ENCODE data around the gene ALDH4A1. TPM values are rescaled to one million over a fixed set of nuclear protein-coding genes. Genes with fewer than 3 reads are reported as not detected.
"Not testable (repeated sequence)": the region's sequence is repeated elsewhere in the genome, so short reads cannot be mapped to it uniquely, and the experiment has no call there.

The ALDH4A1 gene
- total RNA-seq, 3 donors from 2014 or later (not counting 1 experiment from before 2014, with no cell fraction given) = 3.4 to 4.1 (median 3.7) TPM

DNA sequence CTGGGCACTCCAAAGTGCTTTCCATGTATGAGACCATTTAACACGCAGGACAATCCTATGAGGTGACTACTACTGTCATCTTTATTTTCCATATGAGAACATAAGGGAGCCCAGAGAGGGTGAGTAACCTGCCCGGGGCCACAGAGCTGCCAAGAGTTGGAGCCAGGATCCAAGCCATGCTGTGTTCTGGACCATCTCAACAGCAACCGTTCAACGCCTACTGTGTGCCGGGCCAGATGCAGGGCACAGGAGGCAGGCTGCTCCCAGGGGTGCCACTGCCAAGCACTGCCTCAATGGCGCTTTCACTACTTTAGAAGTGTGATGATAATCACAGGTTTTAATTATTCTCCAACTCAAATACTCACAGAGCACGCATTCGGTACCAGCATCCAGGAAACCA lies 3.8 kb downstream of the ALDH4A1 start:
- TF ChIP-seq, protein P1, sequence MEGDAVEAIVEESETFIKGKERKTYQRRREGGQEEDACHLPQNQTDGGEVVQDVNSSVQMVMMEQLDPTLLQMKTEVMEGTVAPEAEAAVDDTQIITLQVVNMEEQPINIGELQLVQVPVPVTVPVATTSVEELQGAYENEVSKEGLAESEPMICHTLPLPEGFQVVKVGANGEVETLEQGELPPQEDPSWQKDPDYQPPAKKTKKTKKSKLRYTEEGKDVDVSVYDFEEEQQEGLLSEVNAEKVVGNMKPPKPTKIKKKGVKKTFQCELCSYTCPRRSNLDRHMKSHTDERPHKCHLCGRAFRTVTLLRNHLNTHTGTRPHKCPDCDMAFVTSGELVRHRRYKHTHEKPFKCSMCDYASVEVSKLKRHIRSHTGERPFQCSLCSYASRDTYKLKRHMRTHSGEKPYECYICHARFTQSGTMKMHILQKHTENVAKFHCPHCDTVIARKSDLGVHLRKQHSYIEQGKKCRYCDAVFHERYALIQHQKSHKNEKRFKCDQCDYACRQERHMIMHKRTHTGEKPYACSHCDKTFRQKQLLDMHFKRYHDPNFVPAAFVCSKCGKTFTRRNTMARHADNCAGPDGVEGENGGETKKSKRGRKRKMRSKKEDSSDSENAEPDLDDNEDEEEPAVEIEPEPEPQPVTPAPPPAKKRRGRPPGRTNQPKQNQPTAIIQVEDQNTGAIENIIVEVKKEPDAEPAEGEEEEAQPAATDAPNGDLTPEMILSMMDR (IDR thresholded peaks at IDR 0.05) = no peak
- Mint-ChIP-seq H3K9me3 (no peaks in the 10 kb centered on the region), H3K4me3 (no peak overlapping the region), H3K4me1 (peaks cover 10 to 15% of the 10 kb centered on the region in 2 donors), H3K27me3 (ENCODE audit: low read depth in 2 of 2) (no peaks in the 10 kb centered on the region), H3K36me3 (no peaks in the 10 kb centered on the region), H3K27ac (no peak overlapping the region)
- Histone ChIP-seq H3K36me3 (ENCODE audit: control insufficient read depth, insufficient read depth, low read length) (no peaks in the 10 kb centered on the region), H3K4me3 (ENCODE audit: low read length) (no peak overlapping the region), H3K4me1 (ENCODE audit: control insufficient read depth, insufficient read depth, low read length) (peaks cover 19% of the 10 kb centered on the region), H3K27ac (ENCODE audit: low read length) (no peak overlapping the region), H3K9me3 (ENCODE audit: control insufficient read depth, insufficient read depth, low read length) (no peaks in the 10 kb centered on the region), H3K27me3 (ENCODE audit: control insufficient read depth, insufficient read depth, low read length) (no peaks in the 10 kb centered on the region)
- DNase-seq = no peak
- WGBS (ENCODE audit: insufficient coverage) = 94% methylated on average over 8 of the region's 8 CpGs
- no peak for ATAC-seq
- intact Hi-C loops (cut with micrococcal nuclease) = no loop called here

DNA sequence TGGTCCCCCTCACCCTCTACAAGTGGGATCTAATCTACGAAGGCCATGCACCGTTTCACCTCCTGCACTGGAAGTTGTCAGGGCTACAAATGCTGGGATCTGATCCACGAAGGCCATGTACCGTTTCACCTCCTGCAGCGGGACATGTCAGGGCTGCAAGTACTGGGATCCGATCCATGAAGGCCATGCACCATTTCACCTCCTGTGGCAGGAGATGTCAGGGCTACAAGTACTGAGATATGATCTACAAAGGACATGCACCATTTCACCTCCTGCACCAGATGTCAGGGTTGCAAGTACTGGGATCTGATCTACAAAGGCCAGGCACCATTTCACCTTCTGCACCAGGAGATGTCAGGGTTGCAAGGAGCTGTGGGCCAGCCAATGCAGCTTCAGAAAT lies 7.0 kb downstream of the ALDH4A1 start:
- intact Hi-C loops (cut with micrococcal nuclease) = no loop called here
- TF ChIP-seq, protein P1 (IDR thresholded peaks at IDR 0.05) = no peak
- ATAC-seq (no peak), DNase-seq (no peak)
- Histone ChIP-seq H3K27me3 (ENCODE audit: control insufficient read depth, insufficient read depth, low read length) (no peaks in the 10 kb centered on the region), H3K4me1 (ENCODE audit: control insufficient read depth, insufficient read depth, low read length) (no peaks in the 10 kb centered on the region), H3K9me3 (ENCODE audit: control insufficient read depth, insufficient read depth, low read length) (no peaks in the 10 kb centered on the region), H3K27ac (ENCODE audit: low read length) (no peak overlapping the region), H3K4me3 (ENCODE audit: low read length) (no peak overlapping the region), H3K36me3 (ENCODE audit: control insufficient read depth, insufficient read depth, low read length) (no peaks in the 10 kb centered on the region)
- H3K9me3 Mint-ChIP-seq = no peaks in the 10 kb centered on the region
- no peak overlapping the region for H3K4me3 Mint-ChIP-seq
- 93% methylated on average over 6 of the region's 6 CpGs for WGBS (ENCODE audit: insufficient coverage)
- H3K27ac Mint-ChIP-seq = no peak overlapping the region
- no peaks in the 10 kb centered on the region for H3K36me3 Mint-ChIP-seq
- no peaks in the 10 kb centered on the region for H3K4me1 Mint-ChIP-seq
- H3K27me3 Mint-ChIP-seq (ENCODE audit: low read depth in 2 of 2) = no peaks in the 10 kb centered on the region

DNA sequence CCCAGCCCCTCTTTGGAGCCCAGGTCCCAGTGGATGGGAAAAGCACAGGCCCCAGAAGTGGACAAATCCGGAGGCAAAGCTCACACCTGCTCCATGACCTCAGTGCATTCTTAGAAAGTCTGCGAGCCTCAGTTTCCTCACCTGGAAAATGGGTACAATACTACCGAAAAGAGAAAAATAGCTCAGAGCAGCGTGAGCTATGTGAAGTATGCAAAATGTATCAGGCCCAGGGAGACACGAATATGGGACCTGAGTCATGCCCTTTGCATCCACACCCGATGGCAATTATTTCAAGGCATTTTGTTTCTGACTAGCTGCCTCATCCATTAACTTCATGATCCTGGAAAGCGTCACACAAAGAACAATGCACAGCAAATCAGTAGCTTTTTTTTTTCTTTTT lies 9.2 kb downstream of the ALDH4A1 start:
- WGBS (ENCODE audit: insufficient coverage) = 91% methylated on average over 7 of the region's 7 CpGs
- Mint-ChIP-seq H3K9me3 (no peaks in the 10 kb centered on the region), H3K4me3 (no peak overlapping the region), H3K27ac (no peak overlapping the region), H3K4me1 (no peaks in the 10 kb centered on the region), H3K27me3 (ENCODE audit: low read depth in 2 of 2) (no peaks in the 10 kb centered on the region), H3K36me3 (no peaks in the 10 kb centered on the region)
- intact Hi-C loops (cut with micrococcal nuclease) = no loop called here
- no peaks in the 10 kb centered on the region for H3K36me3 ChIP-seq (ENCODE audit: control insufficient read depth, insufficient read depth, low read length)
- H3K27me3 ChIP-seq (ENCODE audit: control insufficient read depth, insufficient read depth, low read length) = no peaks in the 10 kb centered on the region
- H3K9me3 ChIP-seq (ENCODE audit: control insufficient read depth, insufficient read depth, low read length) = no peaks in the 10 kb centered on the region
- DNase-seq = no peak
- H3K4me1 ChIP-seq (ENCODE audit: control insufficient read depth, insufficient read depth, low read length) = no peaks in the 10 kb centered on the region
- TF ChIP-seq, protein P1 (IDR thresholded peaks at IDR 0.05) = no peak
- ATAC-seq = no peak
- H3K4me3 ChIP-seq (ENCODE audit: low read length) = no peak overlapping the region
- no peak overlapping the region for H3K27ac ChIP-seq (ENCODE audit: low read length)

DNA sequence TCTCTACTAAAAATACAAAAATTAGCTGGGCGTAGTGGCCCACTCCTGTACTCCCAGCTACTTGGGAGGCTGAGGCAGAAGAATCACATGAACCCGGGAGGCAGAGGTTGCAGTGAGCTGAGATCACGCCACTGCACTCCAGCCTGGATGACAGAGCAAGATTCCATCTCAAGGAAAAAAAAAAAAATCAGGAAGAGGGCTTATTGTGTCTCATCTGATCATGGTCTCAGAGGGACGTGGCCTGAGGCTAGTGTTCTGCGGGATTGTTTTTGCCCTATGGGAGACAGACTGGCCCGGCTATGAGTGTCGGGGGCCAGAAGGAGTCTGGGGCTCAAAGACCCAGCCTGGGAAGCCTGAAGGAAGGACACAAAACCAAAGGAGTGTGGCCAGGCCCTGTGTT lies 10.5 kb downstream of the ALDH4A1 start:
- not testable (repeated sequence) for H3K27ac Mint-ChIP-seq

More for the DNA sequence above, 10.5 kb downstream of the ALDH4A1 start:
- H3K9me3 ChIP-seq (ENCODE audit: control insufficient read depth, insufficient read depth, low read length); H3K27me3 ChIP-seq (ENCODE audit: control insufficient read depth, insufficient read depth, low read length); DNase-seq; ATAC-seq; H3K9me3 Mint-ChIP-seq; H3K4me1 Mint-ChIP-seq; intact Hi-C loops (cut with micrococcal nuclease); H3K4me1 ChIP-seq (ENCODE audit: control insufficient read depth, insufficient read depth, low read length); H3K36me3 Mint-ChIP-seq; H3K4me3 ChIP-seq (ENCODE audit: low read length); H3K4me3 Mint-ChIP-seq; H3K27me3 Mint-ChIP-seq (ENCODE audit: low read depth in 2 of 2); H3K36me3 ChIP-seq (ENCODE audit: control insufficient read depth, insufficient read depth, low read length); H3K27ac ChIP-seq (ENCODE audit: low read length): not testable (repeated sequence)
- 95% methylated on average over 7 of the region's 7 CpGs for WGBS (ENCODE audit: insufficient coverage)
